HepG2 (cell line): ENCODE data around the gene NUDT8. TPM values are rescaled to one million over a fixed set of nuclear protein-coding genes. Genes with fewer than 3 reads are reported as not detected.

Experiments
- AGO2 ChIP-seq: fragments of 200-400 bp; formaldehyde crosslinking; optimal IDR thresholded peaks from 2 replicates; pipeline ENCODE3; 2017; ENCODE audit warnings: mild to moderate bottlenecking, low read depth, low read length, moderate library complexity
- AKAP8 ChIP-seq: sonication (generic); formaldehyde crosslinking; IDR thresholded peaks from 2 replicates; pipeline ENCODE4 v1.5.1; 2020; ENCODE audit warnings: mild to moderate bottlenecking, missing genetic modification reagents
- ARID2 ChIP-seq: sonication (generic); formaldehyde crosslinking; IDR thresholded peaks from 2 replicates; pipeline ENCODE4 v1.8.1; 2022; ENCODE audit warnings: mild to moderate bottlenecking, missing genetic modification reagents, borderline replicate concordance
- CHCHD3 ChIP-seq: sonication (generic); formaldehyde crosslinking; IDR thresholded peaks from 2 replicates; pipeline ENCODE4 v1.8.0; 2022; ENCODE audit warnings: mild to moderate bottlenecking, missing genetic modification reagents, moderate library complexity
- CHD4 ChIP-seq: fragments of 200-600 bp; sonication (generic); IDR thresholded peaks from 2 replicates; pipeline ENCODE4 v1.7.0; 2017; ENCODE audit warnings: mild to moderate bottlenecking, low read length, borderline replicate concordance
- FUBP1 ChIP-seq: sonication (generic); formaldehyde crosslinking; IDR thresholded peaks from 2 replicates; pipeline ENCODE4 v1.5.1; 2020; ENCODE audit warnings: missing genetic modification reagents, mild to moderate bottlenecking, borderline replicate concordance
- GLI4 ChIP-seq: sonication (generic); formaldehyde crosslinking; IDR thresholded peaks from 2 replicates; pipeline ENCODE4 v1.5.1; 2020; ENCODE audit warnings: missing genetic modification reagents, mild to moderate bottlenecking, moderate library complexity, borderline replicate concordance
- HDAC2 ChIP-seq: sonication (generic); formaldehyde crosslinking; IDR thresholded peaks from 2 replicates; pipeline ENCODE4 v1.4.0; 2020; ENCODE audit warnings: missing genetic modification reagents
- HDAC6 ChIP-seq: fragments of 200-600 bp; sonication (generic); IDR thresholded peaks from 2 replicates; pipeline ENCODE4 v1.7.0; 2017; ENCODE audit warnings: mild to moderate bottlenecking, antibody characterized with exemption, low read length, low read depth
- MIER2 ChIP-seq: IDR thresholded peaks from 2 replicates; pipeline ENCODE4 v1.6.1; 2016; ENCODE audit warnings: missing biosample characterization, missing genetic modification reagents
- MTF1 ChIP-seq: sonication (generic); formaldehyde crosslinking; IDR thresholded peaks from 2 replicates; pipeline ENCODE4 v1.5.0; 2020; ENCODE audit warnings: missing genetic modification reagents
- PCBP1 ChIP-seq: fragments of 200-400 bp; formaldehyde crosslinking; IDR thresholded peaks from 2 replicates; pipeline ENCODE4 v1.6.1; 2017; ENCODE audit warnings: mild to moderate bottlenecking, low read depth, low read length, borderline replicate concordance
- RBM39 ChIP-seq: fragments of 200-400 bp; formaldehyde crosslinking; IDR thresholded peaks from one replicate; pipeline ENCODE4 v1.6.1; 2018; ENCODE audit warnings: antibody characterized with exemption, mild to moderate bottlenecking, low read depth, low read length; ENCODE audit not compliant: poor library complexity, severe bottlenecking
- RCOR2 ChIP-seq: IDR thresholded peaks from 2 replicates; pipeline ENCODE4 v1.6.1; 2016; ENCODE audit warnings: missing biosample characterization, missing genetic modification reagents
- SAP130 ChIP-seq: IDR thresholded peaks from 2 replicates; pipeline ENCODE4 v1.6.1; 2016; ENCODE audit warnings: low read depth
- SMYD3 ChIP-seq: sonication (generic); formaldehyde crosslinking; IDR thresholded peaks from 2 replicates; pipeline ENCODE4 v1.8.1; 2023; ENCODE audit warnings: mild to moderate bottlenecking, missing genetic modification reagents
- SNAPC5 ChIP-seq: sonication (generic); formaldehyde crosslinking; IDR thresholded peaks from 2 replicates; pipeline ENCODE4 v1.8.1; 2023; ENCODE audit warnings: mild to moderate bottlenecking, missing genetic modification reagents, borderline replicate concordance
- ZFAT ChIP-seq: sonication (generic); formaldehyde crosslinking; conservative IDR thresholded peaks from 2 replicates; pipeline ENCODE4 v1.8.1; 2023; ENCODE audit warnings: missing genetic modification reagents, inconsistent platforms
- ZNF121 ChIP-seq: sonication (generic); formaldehyde crosslinking; IDR thresholded peaks from 2 replicates; pipeline ENCODE4 v1.5.0; 2020; ENCODE audit warnings: mild to moderate bottlenecking, missing genetic modification reagents
- ZNF263 ChIP-seq: sonication (generic); formaldehyde crosslinking; IDR thresholded peaks from 2 replicates; pipeline ENCODE4 v1.4.0; 2020; ENCODE audit warnings: missing genetic modification reagents
- ZNF34 ChIP-seq: sonication (generic); formaldehyde crosslinking; IDR thresholded peaks from 2 replicates; pipeline ENCODE4 v1.4.0; 2020; ENCODE audit warnings: mild to moderate bottlenecking, missing genetic modification reagents, borderline replicate concordance
- ZNF512B ChIP-seq: sonication (generic); formaldehyde crosslinking; IDR thresholded peaks from 2 replicates; pipeline ENCODE4 v1.5.1; 2020; ENCODE audit warnings: missing genetic modification reagents, mild to moderate bottlenecking, borderline replicate concordance
- ZNF562 ChIP-seq: sonication (generic); formaldehyde crosslinking; IDR thresholded peaks from 2 replicates; pipeline ENCODE4 v1.8.0; 2022; ENCODE audit warnings: missing genetic modification reagents, borderline replicate concordance
- ZNF746 ChIP-seq: sonication (generic); formaldehyde crosslinking; IDR thresholded peaks from 2 replicates; pipeline ENCODE4 v1.8.0; 2022; ENCODE audit warnings: mild to moderate bottlenecking, missing genetic modification reagents
- ZNF879 ChIP-seq: sonication (generic); formaldehyde crosslinking; IDR thresholded peaks from 2 replicates; pipeline ENCODE4 v1.8.1; 2023; ENCODE audit warnings: missing genetic modification reagents
- ZSCAN30 ChIP-seq: sonication (generic); formaldehyde crosslinking; IDR thresholded peaks from 2 replicates; pipeline ENCODE4 v1.5.0; 2020; ENCODE audit warnings: mild to moderate bottlenecking, missing genetic modification reagents
- polyA plus RNA-seq, 8 experiments: library from polyadenylated mRNA; depleted of rRNA in 3 of 8; stranded (reverse) in 7 of 8; unstranded in 1 of 8; fragments of >200 nt; fragmentation: Illumina TruSeq in 4 of 8; extraction: Trizol in 4 of 8; gene quantifications; 2 replicates each; pipeline versions ENCODE4 v1.2.1 to v1.2.3, GENCODE V29; 2011 to 2016; ENCODE audit warnings: low read depth in 4 of 8, missing spikeins in 1 of 8, mixed read lengths in 1 of 8; ENCODE audit not compliant: insufficient read depth in 1 of 8
- total RNA-seq, 5 experiments: library from RNA; depleted of rRNA; stranded (reverse); fragments of >200 nt; fragmentation: Illumina TruSeq; extraction: Trizol; gene quantifications; 2 replicates each; pipeline ENCODE4 v1.2.3, GENCODE V29; 2016; ENCODE audit warnings: low read depth in 1 of 5

The NUDT8 gene
- total and polyA plus RNA-seq, 2 of the 13 experiments (the other 11 are each of a cell fraction or from before 2014, with no cell fraction given), result 6.7 to 25.8 TPM

- TF ChIP-seq ZNF512B (0 out of 2 replicates have a peak, but pooled peaks have one; percentile 6), ZNF562 (CRISPR knock-in tag) (no peak), ZNF34 (CRISPR knock-in tag) (0 out of 2 replicates have a peak, but pooled peaks have one; percentile 43), HDAC2 (CRISPR knock-in tag) (no peak), MIER2 (CRISPR knock-in tag) (no peak), ZNF879 (CRISPR knock-in tag) (no peak), AGO2 (peak; percentile 83), CHD4 (peak; percentile 41; the same call in 1 of the 2 replicates), ZNF746 (CRISPR knock-in tag) (no peak), GLI4 (CRISPR knock-in tag) (no peak), HDAC6 (no peak), PCBP1 (no peak), RBM39 (no peak), AKAP8 (no peak), ZSCAN30 (CRISPR knock-in tag) (0 out of 2 replicates have a peak, but pooled peaks have one; percentile 30), FUBP1 (CRISPR knock-in tag) (no peak), ARID2 (CRISPR knock-in tag) (no peak), ZNF121 (CRISPR knock-in tag) (0 out of 2 replicates have a peak, but pooled peaks have one; percentile 11), CHCHD3 (CRISPR knock-in tag) (no peak), MTF1 (no peak), RCOR2 (CRISPR knock-in tag) (peak; percentile 37; the same call in 1 of the 2 replicates), ZFAT (no peak), SNAPC5 (CRISPR knock-in tag) (no peak), SAP130 (CRISPR knock-in tag) (no peak), SMYD3 (CRISPR knock-in tag) (no peak), ZNF263 (CRISPR knock-in tag) (no peak)
These were observed 1.2 kb upstream of the NUDT8 start (continued) for GRCh38 chr11:67630943-67631331.
